M059J (cell line): ENCODE data around the gene PRPF40B. TPM values are rescaled to one million over a fixed set of nuclear protein-coding genes. Genes with fewer than 3 reads are reported as not detected.

Experiments
- DNase-seq: peaks from one replicate; pipeline ENCODE4 v3.0.0-alpha.2; 2012; ENCODE audit warnings: low read depth
- total RNA-seq: library from RNA; depleted of rRNA; stranded (reverse); fragments of >200 nt; shearing (Covaris generic); gene quantifications from 2 replicates; pipeline ENCODE4 v1.2.3, GENCODE V29; 2014; rRNA removed

The PRPF40B gene
- total RNA-seq, 1 experiment from 2014 or later, result 9.8 TPM

DNA sequence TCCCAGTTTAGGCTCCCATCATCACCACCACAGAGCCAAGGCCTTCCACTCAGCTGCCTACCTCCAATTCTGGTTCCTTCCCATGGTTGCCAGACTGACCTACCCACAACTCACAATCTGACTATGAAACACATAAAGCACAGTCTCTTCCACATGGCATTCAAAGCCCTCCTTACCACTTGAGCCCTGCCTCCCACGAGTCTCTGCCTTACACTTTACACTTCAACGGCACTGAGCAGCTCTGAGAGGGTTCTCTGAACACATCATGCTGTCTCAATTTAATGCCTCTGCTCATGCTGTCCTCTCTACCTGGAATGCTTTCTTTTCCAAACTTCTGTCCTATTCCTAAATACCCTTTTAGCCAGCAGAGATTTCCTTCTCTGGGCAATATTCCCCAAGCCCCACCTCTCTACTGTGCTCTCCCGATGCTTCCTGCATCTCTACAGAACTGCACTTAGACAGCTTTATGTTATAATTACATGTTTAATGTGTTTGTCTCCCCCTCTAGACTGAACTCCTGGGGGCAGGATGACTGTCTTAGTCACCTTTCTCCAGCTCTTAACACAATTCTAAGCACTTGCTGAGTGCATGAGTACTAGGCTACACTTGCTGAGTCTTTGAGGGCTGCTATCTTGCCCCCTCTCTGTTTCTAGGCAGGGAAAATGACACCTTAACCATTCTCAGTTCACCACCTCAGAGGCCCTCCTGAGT is 60.4 kb downstream of the PRPF40B start:
- DNase-seq, result no peak

DNA sequence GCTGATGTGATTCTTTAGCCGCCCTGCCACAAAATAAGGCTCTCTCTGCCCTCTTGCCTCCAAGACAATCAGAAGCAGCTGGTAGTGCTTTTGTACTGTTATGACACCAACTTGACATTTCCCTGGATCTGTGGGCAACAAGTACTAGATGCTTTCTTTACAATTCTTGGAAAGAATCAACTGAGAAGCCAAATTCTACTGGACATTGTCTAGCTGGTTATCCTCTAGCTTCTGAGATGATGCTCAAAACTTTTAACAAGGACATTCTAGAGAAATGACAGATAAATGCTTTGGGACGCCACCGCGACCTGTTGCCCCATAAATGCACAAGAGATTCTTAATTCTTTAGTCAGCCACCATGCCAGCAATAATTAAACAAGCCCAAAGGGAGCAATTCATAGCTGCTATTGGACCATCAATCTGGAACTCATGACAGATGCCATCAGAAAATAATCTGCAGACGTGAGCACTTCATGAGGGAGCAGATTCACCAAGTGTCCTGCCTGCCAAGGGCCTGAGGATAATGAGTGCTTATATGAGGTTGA is 61.0 kb downstream of the PRPF40B start:
- no peak for DNase-seq

DNA sequence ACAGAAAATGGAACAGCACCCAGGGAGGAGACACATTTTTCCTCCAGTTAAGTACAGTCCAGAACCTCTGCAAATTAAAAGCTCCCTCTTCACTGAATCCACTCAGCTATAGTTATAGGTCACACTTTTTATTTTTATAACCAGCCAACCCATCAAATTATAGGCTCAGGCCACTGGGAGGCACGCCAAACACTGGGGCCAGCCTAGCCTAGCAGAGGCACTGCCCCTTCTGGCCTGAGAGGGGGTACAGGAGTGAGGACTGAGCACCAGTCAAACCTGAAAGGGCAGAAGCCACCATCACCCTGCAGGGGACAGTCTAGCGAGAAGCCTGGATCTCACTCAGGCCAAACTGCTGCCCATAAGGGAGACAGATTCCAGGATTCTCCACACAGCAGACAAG is 64.6 kb downstream of the PRPF40B start:
- DNase-seq, result no peak

DNA sequence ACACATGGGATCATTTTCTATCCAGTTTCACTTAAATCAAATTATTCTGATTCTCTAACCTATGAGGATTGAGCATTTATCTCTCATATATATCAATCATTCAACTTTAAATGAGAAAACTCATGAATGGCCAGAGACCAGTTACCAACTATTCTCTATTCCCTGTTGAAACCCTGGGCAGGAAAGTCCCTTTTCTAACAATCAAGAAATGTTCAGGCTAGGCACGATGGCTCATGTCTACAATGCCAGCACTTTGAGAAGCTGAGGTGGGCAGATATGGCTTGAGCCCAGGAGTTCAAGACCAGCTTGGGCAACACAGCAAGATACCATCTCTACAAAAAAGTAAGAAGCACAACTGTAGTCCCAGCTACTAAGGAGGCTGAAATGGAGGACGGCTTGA is 65.9 kb downstream of the PRPF40B start:
- no peak for DNase-seq

- DNase-seq, result no peak
Observed at GRCh38 chr12:49689785-49690184, 66.4 kb downstream of the PRPF40B start.

- no peak for DNase-seq
Observed at GRCh38 chr12:49692851-49693250, 69.5 kb downstream of the PRPF40B start.

- DNase-seq, result peak; percentile 33
Observed at GRCh38 chr12:49693931-49694444, 70.6 kb downstream of the PRPF40B start.

Other genes starting within 250 kb of the PRPF40B start
- 0.05 TPM in 1 of 2 replicates, not detected in the other for gene KCNH3, start 84.5 kb upstream of the PRPF40B start, total RNA-seq
- gene MCRS1, start 55.4 kb upstream of the PRPF40B start, total RNA-seq, result 58.1 and 62.6 TPM in 2 replicates
- gene FAM186B, start 17.9 kb upstream of the PRPF40B start, total RNA-seq, result 0.07 TPM in 1 of 2 replicates, not detected in the other
- gene FMNL3, start 83.8 kb downstream of the PRPF40B start, total RNA-seq, result 18.3 and 30.4 TPM in 2 replicates
- 585 and 680 TPM in 2 replicates for gene TMBIM6, start 118.0 kb downstream of the PRPF40B start, total RNA-seq
- 9.0 and 17.6 TPM in 2 replicates for gene NCKAP5L, start 204.9 kb downstream of the PRPF40B start, total RNA-seq
- 2.9 and 4.8 TPM in 2 replicates for gene BCDIN3D, start 219.5 kb downstream of the PRPF40B start, total RNA-seq